ENCODE results near the gene TANC1.

The TANC1 gene

DNA sequence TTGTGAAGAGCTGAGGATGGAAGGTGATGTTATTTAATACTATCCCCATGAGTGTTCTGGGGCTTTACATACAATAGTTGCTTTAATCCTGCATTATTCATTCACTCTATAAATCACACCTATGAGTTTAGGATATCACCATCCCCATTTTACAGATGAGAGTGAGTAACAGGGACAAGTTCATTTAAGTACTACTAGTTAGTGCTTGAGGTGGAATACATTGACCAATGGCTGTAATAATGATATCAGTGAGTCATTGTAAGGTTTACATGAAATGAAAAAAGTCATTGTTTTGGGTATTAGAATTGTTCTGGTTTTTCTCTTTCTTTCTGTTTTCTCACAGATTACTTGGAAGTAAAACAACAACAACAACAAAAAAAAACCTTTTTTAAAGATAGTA, 42.5 kb downstream of the TANC1 start:
- POLR2A ChIA-PET, result no interaction called here
- Histone ChIP-seq H3K27me3 (replicated peaks in 2 of 5; ENCODE audit: control insufficient read depth in 4 of 5, insufficient read depth in 5 of 5, low read length in 4 of 5) (no peaks in the 10 kb centered on the region), H3K4me1 (ENCODE audit: control extremely low read depth in 1 of 4, control insufficient read depth in 4 of 4, insufficient read depth in 4 of 4, low read length in 3 of 4) (no peaks in the 10 kb centered on the region), H3K4me3 (ENCODE audit: control insufficient read depth in 1 of 7, extremely low read depth in 1 of 7, insufficient read depth in 4 of 7, low read depth in 2 of 7, low read length in 6 of 7) (no peak overlapping the region), H3K36me3 (ENCODE audit: control insufficient read depth in 4 of 4, insufficient read depth in 4 of 4, low read length in 3 of 4) (peaks cover 0 to 11% (median 2%) of the 10 kb centered on the region in 4 experiments), H3K9me3 (ENCODE audit: control extremely low read depth in 1 of 5, control insufficient read depth in 4 of 5, insufficient read depth in 2 of 5, low read depth in 1 of 5, low read length in 4 of 5) (peaks cover 0 to 19% (median 12%) of the 10 kb centered on the region in 5 experiments), H3K27ac (ENCODE audit: insufficient read depth in 1 of 2, low read depth in 1 of 2, low read length in 2 of 2, poor library complexity in 1 of 2, severe bottlenecking in 2 of 2) (no peak overlapping the region)
- CTCF ChIA-PET, result no interaction called here
- peak in 1 of 3 donors; percentile 13 for DNase-seq

DNA sequence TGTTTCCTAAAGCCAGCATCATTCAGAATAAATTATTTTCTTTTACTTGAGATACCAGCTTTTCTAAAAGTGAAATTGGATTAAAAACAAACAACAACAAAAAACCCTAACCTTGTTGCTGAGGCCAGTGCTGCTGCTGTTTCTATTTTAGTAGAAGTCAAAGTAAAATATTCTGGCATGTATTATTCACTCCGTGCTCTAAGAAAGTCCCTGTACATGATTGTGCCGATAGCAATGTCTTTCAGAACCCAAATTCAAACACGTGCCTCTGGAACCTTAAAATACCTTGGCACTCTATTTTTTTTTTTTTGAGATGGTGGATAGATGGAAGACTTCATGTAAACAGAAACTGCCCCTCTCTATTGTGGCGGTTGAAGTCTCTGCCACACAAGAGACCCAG, 43.7 kb downstream of the TANC1 start:
- ChIA-PET CTCF (interaction anchor here (1.9 kb wide), 1 partner anchor 15 kb away, joined by 6 read pairs; no protein-coding TSS in a partner anchor), POLR2A (no interaction called here)
- Histone ChIP-seq H3K27ac (ENCODE audit: insufficient read depth in 1 of 2, low read depth in 1 of 2, low read length in 2 of 2, poor library complexity in 1 of 2, severe bottlenecking in 2 of 2) (no peak overlapping the region), H3K36me3 (ENCODE audit: control insufficient read depth in 4 of 4, insufficient read depth in 4 of 4, low read length in 3 of 4) (peaks cover 0 to 11% (median 2%) of the 10 kb centered on the region in 4 experiments), H3K4me3 (ENCODE audit: control insufficient read depth in 1 of 7, extremely low read depth in 1 of 7, insufficient read depth in 4 of 7, low read depth in 2 of 7, low read length in 6 of 7) (no peak overlapping the region), H3K4me1 (ENCODE audit: control extremely low read depth in 1 of 4, control insufficient read depth in 4 of 4, insufficient read depth in 4 of 4, low read length in 3 of 4) (no peaks in the 10 kb centered on the region), H3K27me3 (replicated peaks in 2 of 5; ENCODE audit: control insufficient read depth in 4 of 5, insufficient read depth in 5 of 5, low read length in 4 of 5) (no peaks in the 10 kb centered on the region), H3K9me3 (ENCODE audit: control extremely low read depth in 1 of 5, control insufficient read depth in 4 of 5, insufficient read depth in 2 of 5, low read depth in 1 of 5, low read length in 4 of 5) (peaks cover 0 to 26% (median 16%) of the 10 kb centered on the region in 5 experiments)
- WGBS (ENCODE audit: insufficient coverage), result 100% methylated on average over 2 of the region's 4 CpGs
- DNase-seq, result no peak

GRCh38 chr2:159013103-159013502, 44.7 kb downstream of the TANC1 start:
- Histone ChIP-seq H3K4me3 (ENCODE audit: control insufficient read depth in 1 of 7, extremely low read depth in 1 of 7, insufficient read depth in 4 of 7, low read depth in 2 of 7, low read length in 6 of 7) (no peak overlapping the region), H3K36me3 (ENCODE audit: control insufficient read depth in 4 of 4, insufficient read depth in 4 of 4, low read length in 3 of 4) (peaks cover 0 to 13% (median 2%) of the 10 kb centered on the region in 4 experiments), H3K27me3 (replicated peaks in 2 of 5; ENCODE audit: control insufficient read depth in 4 of 5, insufficient read depth in 5 of 5, low read length in 4 of 5) (no peaks in the 10 kb centered on the region), H3K27ac (ENCODE audit: insufficient read depth in 1 of 2, low read depth in 1 of 2, low read length in 2 of 2, poor library complexity in 1 of 2, severe bottlenecking in 2 of 2) (no peak overlapping the region), H3K9me3 (ENCODE audit: control extremely low read depth in 1 of 5, control insufficient read depth in 4 of 5, insufficient read depth in 2 of 5, low read depth in 1 of 5, low read length in 4 of 5) (peaks cover 0 to 26% (median 16%) of the 10 kb centered on the region in 5 experiments), H3K4me1 (ENCODE audit: control extremely low read depth in 1 of 4, control insufficient read depth in 4 of 4, insufficient read depth in 4 of 4, low read length in 3 of 4) (no peaks in the 10 kb centered on the region)
- whole genome bisulfite sequencing (ENCODE audit: insufficient coverage), result no CpG with 5 or more reads among the region's 3 CpGs
- ChIA-PET POLR2A (no interaction called here), CTCF (interaction anchor here (1.9 kb wide), 1 partner anchor 16 kb away, joined by 6 read pairs; no protein-coding TSS in a partner anchor)
- no peak for DNase-seq

- ChIA-PET POLR2A (no interaction called here), CTCF (interaction anchor here (1.5 kb wide), 1 partner anchor 18 kb away, joined by 3 read pairs; no protein-coding TSS in a partner anchor)
- Histone ChIP-seq H3K4me3 (ENCODE audit: control insufficient read depth in 1 of 7, extremely low read depth in 1 of 7, insufficient read depth in 4 of 7, low read depth in 2 of 7, low read length in 6 of 7) (no peak overlapping the region), H3K4me1 (ENCODE audit: control extremely low read depth in 1 of 4, control insufficient read depth in 4 of 4, insufficient read depth in 4 of 4, low read length in 3 of 4) (no peaks in the 10 kb centered on the region), H3K27me3 (replicated peaks in 2 of 5; ENCODE audit: control insufficient read depth in 4 of 5, insufficient read depth in 5 of 5, low read length in 4 of 5) (no peaks in the 10 kb centered on the region), H3K9me3 (ENCODE audit: control extremely low read depth in 1 of 5, control insufficient read depth in 4 of 5, insufficient read depth in 2 of 5, low read depth in 1 of 5, low read length in 4 of 5) (peaks cover 0 to 26% (median 16%) of the 10 kb centered on the region in 5 experiments), H3K27ac (ENCODE audit: insufficient read depth in 1 of 2, low read depth in 1 of 2, low read length in 2 of 2, poor library complexity in 1 of 2, severe bottlenecking in 2 of 2) (no peak overlapping the region), H3K36me3 (ENCODE audit: control insufficient read depth in 4 of 4, insufficient read depth in 4 of 4, low read length in 3 of 4) (peaks cover 0 to 15% (median 2%) of the 10 kb centered on the region in 4 experiments)
- 100% methylated on average over 1 of the region's 2 CpGs for WGBS (ENCODE audit: insufficient coverage)
- DNase-seq, result no peak
Measured at GRCh38 chr2:159015174-159015573, 46.7 kb downstream of the TANC1 start.

GRCh38 chr2:159015823-159016222, 47.4 kb downstream of the TANC1 start:
- ChIA-PET CTCF (no interaction called here), POLR2A (no interaction called here)
- 100% methylated on average over 1 of the region's 2 CpGs for WGBS (ENCODE audit: insufficient coverage)
- no peak for DNase-seq
- H3K4me3 ChIP-seq (ENCODE audit: control insufficient read depth in 1 of 7, extremely low read depth in 1 of 7, insufficient read depth in 4 of 7, low read depth in 2 of 7, low read length in 6 of 7), result no peak overlapping the region
- H3K27me3 ChIP-seq (replicated peaks in 2 of 5; ENCODE audit: control insufficient read depth in 4 of 5, insufficient read depth in 5 of 5, low read length in 4 of 5), result no peaks in the 10 kb centered on the region
- no peaks in the 10 kb centered on the region for H3K4me1 ChIP-seq (ENCODE audit: control extremely low read depth in 1 of 4, control insufficient read depth in 4 of 4, insufficient read depth in 4 of 4, low read length in 3 of 4)
- H3K27ac ChIP-seq (ENCODE audit: insufficient read depth in 1 of 2, low read depth in 1 of 2, low read length in 2 of 2, poor library complexity in 1 of 2, severe bottlenecking in 2 of 2), result no peak overlapping the region
- H3K9me3 ChIP-seq (ENCODE audit: control extremely low read depth in 1 of 5, control insufficient read depth in 4 of 5, insufficient read depth in 2 of 5, low read depth in 1 of 5, low read length in 4 of 5), result peaks cover 0 to 26% (median 16%) of the 10 kb centered on the region in 5 experiments
- H3K36me3 ChIP-seq (ENCODE audit: control insufficient read depth in 4 of 4, insufficient read depth in 4 of 4, low read length in 3 of 4), result peaks cover 0 to 15% (median 2%) of the 10 kb centered on the region in 4 experiments

DNA sequence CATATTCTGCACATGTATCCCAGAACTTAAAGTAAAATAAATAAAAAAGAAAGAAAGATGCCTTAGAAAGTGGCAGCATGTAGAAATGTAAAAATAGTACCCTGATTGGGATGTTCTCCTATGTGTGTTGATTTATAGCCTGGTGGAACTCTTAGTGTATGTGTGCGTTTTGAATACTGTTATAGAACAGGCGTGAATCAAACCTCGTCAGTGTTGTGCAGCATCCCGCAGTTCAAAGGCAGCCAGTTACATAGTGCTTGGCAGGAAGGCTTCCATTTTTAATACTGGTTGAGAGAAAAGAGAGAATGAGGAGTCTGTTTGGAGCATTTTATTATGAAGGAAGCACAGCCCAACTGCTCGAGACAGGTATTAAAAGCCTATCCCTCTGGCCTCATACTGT, 49.4 kb downstream of the TANC1 start:
- no peaks in the 10 kb centered on the region for H3K27me3 ChIP-seq (replicated peaks in 2 of 5; ENCODE audit: control insufficient read depth in 4 of 5, insufficient read depth in 5 of 5, low read length in 4 of 5)
- peaks cover 0 to 26% (median 16%) of the 10 kb centered on the region in 5 experiments for H3K9me3 ChIP-seq (ENCODE audit: control extremely low read depth in 1 of 5, control insufficient read depth in 4 of 5, insufficient read depth in 2 of 5, low read depth in 1 of 5, low read length in 4 of 5)
- H3K27ac ChIP-seq (ENCODE audit: insufficient read depth in 1 of 2, low read depth in 1 of 2, low read length in 2 of 2, poor library complexity in 1 of 2, severe bottlenecking in 2 of 2), result no peak overlapping the region
- no peak for DNase-seq
- H3K36me3 ChIP-seq (ENCODE audit: control insufficient read depth in 4 of 4, insufficient read depth in 4 of 4, low read length in 3 of 4), result peaks cover 0 to 15% (median 2%) of the 10 kb centered on the region in 4 experiments
- no peaks in the 10 kb centered on the region for H3K4me1 ChIP-seq (ENCODE audit: control extremely low read depth in 1 of 4, control insufficient read depth in 4 of 4, insufficient read depth in 4 of 4, low read length in 3 of 4)
- WGBS (ENCODE audit: insufficient coverage), result 100% methylated on average over 1 of the region's 5 CpGs
- CTCF ChIA-PET, result interaction anchor here (1.6 kb wide), 1 partner anchor 18 kb away, joined by 4 read pairs; no protein-coding TSS in a partner anchor
- no peak overlapping the region for H3K4me3 ChIP-seq (ENCODE audit: control insufficient read depth in 1 of 7, extremely low read depth in 1 of 7, insufficient read depth in 4 of 7, low read depth in 2 of 7, low read length in 6 of 7)
- POLR2A ChIA-PET, result no interaction called here

DNA sequence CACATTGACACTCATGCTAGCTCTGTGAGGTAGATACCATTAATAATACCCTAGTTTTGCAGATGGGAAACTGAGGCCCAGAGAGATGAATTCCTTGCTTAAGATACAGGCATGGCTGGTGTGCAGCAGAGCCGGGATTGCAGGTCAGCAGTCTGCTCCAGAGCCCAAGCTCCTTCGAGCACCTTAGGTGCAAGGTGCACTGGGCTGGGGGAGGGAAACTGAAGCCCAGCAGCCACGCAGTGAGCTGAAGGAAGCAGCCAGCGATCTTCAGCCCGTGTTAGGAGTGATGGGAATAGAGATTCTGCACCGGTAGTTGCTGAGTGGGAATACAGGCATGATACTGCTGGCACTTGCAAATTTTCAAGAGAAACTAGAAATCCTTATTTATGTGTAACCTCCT, 50.6 kb downstream of the TANC1 start:
- no peaks in the 10 kb centered on the region for H3K4me1 ChIP-seq (ENCODE audit: control extremely low read depth in 1 of 4, control insufficient read depth in 4 of 4, insufficient read depth in 4 of 4, low read length in 3 of 4)
- H3K9me3 ChIP-seq (ENCODE audit: control extremely low read depth in 1 of 5, control insufficient read depth in 4 of 5, insufficient read depth in 2 of 5, low read depth in 1 of 5, low read length in 4 of 5), result peaks cover 0 to 23% (median 16%) of the 10 kb centered on the region in 5 experiments
- 97% methylated on average over 6 of the region's 6 CpGs for WGBS (ENCODE audit: insufficient coverage)
- no peaks in the 10 kb centered on the region for H3K27me3 ChIP-seq (replicated peaks in 2 of 5; ENCODE audit: control insufficient read depth in 4 of 5, insufficient read depth in 5 of 5, low read length in 4 of 5)
- CTCF ChIA-PET, result interaction anchor here (1.6 kb wide), 1 partner anchor 17 kb away, joined by 4 read pairs; no protein-coding TSS in a partner anchor
- H3K4me3 ChIP-seq (ENCODE audit: control insufficient read depth in 1 of 7, extremely low read depth in 1 of 7, insufficient read depth in 4 of 7, low read depth in 2 of 7, low read length in 6 of 7), result no peak overlapping the region
- no peak overlapping the region for H3K27ac ChIP-seq (ENCODE audit: insufficient read depth in 1 of 2, low read depth in 1 of 2, low read length in 2 of 2, poor library complexity in 1 of 2, severe bottlenecking in 2 of 2)
- no peak for DNase-seq
- POLR2A ChIA-PET, result no interaction called here
- H3K36me3 ChIP-seq (ENCODE audit: control insufficient read depth in 4 of 4, insufficient read depth in 4 of 4, low read length in 3 of 4), result peaks cover 0 to 12% (median 2%) of the 10 kb centered on the region in 4 experiments

Data from common myeloid progenitor, CD34-positive (primary cell).